CD4-positive, alpha-beta T cell treated with Interleukin-15 for 4 hours (primary cell): ENCODE results near the gene TP53INP2.
"Not testable (repeated sequence)": the region's sequence is repeated elsewhere in the genome, so short reads cannot be mapped to it uniquely, and the experiment has no call there.

Source experiments
- DNase-seq: peaks from one replicate; pipeline ENCODE4 v3.0.0-alpha.2; 2020; ENCODE audit warnings: low spot score

The TP53INP2 gene

GRCh38 chr20:34722560-34722959, 18.4 kb downstream of the TP53INP2 start:
- DNase-seq: not testable (repeated sequence)

- no peak for DNase-seq
Observed at GRCh38 chr20:34724172-34724571, 20.0 kb downstream of the TP53INP2 start.

GRCh38 chr20:34729416-34729815, 25.3 kb downstream of the TP53INP2 start:
- DNase-seq: no peak

DNA sequence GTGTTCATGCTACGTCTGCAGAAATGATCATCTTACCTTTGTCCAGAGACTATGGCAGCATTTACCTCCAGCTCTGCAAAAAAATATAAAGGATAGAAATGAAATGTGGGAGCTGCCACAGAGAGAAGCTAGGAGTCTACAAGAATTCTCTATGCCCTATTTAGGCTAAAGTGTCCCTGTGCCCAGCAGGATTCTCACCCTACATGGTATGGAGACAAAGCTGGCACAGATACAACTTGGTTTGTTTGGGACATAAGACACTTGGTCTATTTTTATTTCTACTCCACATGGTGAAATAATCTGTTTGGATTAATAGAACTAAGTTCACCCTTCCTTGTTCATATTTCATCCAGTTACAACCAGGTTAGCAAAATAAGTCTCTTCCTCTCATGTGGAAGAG, 28.4 kb downstream of the TP53INP2 start:
- no peak for DNase-seq

GRCh38 chr20:34736106-34736735, 32.1 kb downstream of the TP53INP2 start:
- no peak for DNase-seq

- no peak for DNase-seq
Observed at GRCh38 chr20:34743039-34743438, 38.9 kb downstream of the TP53INP2 start.

DNA sequence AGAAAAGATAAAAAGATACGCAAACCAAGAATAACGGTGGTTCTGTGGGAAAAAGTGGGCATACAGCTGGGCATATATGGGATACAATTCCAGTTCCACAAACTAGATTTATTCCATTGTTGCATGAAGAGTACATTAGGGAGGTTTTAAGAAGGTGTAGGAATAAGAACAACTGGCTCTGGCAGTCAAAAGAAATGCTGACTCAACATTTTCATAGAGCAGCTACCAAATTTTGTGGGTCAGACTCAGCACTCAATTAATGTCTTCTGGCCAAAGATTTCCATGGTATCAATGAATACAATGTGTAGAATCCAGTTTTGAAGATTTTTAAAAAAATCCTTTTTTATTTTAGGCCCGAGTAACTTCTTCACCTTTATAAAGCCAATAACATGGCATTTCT, 40.2 kb downstream of the TP53INP2 start:
- no peak for DNase-seq

GRCh38 chr20:34744847-34745246, 40.7 kb downstream of the TP53INP2 start:
- no peak for DNase-seq

DNA sequence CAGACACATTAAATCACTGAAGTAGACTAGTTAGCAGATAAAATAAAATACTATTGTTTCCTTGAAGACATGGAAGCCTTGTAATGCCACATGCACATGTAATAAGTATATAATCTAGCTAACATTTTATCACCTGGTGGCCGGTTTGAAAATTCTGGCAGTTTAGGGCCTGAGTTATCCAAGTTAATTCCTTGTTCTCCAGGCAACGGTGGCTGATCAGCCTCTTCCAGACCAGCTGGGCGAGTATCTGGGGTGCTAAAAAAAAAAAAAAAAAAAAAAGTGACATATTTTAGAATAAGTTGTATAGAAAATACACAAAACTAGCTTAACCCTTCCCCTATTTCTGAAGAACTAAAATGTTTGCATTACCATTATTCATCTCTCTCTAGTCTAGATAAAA, 42.5 kb downstream of the TP53INP2 start:
- no peak for DNase-seq

DNA sequence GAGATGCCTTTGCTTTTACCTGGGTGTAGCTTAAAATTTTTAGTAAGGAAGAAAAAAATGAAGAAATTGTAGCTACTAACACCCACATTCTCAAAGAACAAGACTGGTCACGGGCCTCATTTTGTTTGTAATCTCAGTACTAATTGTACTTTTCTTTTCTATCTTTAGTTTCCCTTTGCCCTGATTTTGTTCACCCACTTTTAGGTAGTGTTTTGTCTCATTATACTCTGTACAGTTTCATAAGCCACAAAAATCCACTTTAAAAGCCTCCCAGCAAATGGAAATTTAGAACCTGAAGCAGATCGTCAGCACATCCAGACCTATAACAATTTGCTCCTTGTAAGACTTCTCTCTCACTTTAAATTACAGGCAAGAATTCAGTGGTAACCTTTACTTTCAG, 43.3 kb downstream of the TP53INP2 start:
- no peak for DNase-seq

DNA sequence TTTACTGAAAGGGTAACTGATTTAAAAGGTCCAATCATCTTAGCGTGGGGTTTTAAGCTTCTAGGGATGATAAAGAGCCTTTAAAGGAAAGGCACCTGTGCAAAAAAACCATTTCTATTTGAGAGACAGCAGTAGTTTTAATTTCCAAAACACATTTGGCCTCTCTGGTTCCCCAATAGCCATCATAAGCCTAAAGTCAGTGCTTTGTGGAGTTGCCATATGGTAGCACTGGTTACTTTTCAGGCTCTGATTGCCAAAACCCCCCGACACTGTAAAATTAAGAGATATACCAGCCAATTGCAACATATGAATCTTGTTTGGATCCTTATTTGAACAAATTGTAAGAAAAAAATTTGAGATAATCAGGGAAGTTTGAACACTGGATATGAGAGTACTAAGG, 44.6 kb downstream of the TP53INP2 start:
- DNase-seq: no peak

DNA sequence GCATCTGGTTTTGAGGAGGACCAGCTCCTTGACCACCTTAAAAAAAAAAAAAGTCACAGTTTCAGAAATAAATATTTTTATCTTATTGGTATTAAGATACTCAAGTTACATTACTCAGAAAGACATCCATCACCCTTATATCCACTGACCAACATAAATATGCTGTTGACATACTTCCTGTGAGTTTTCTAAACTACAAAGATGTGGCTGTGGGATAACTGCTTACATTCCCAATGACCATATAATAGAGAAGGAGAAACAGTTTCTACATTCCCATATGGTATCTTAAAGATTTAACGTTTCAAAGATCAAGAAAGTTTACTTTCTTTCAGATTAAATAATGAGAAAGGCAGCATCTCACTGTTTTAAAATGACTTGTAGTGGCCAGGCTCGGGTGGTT, 46.3 kb downstream of the TP53INP2 start:
- no peak for DNase-seq

DNA sequence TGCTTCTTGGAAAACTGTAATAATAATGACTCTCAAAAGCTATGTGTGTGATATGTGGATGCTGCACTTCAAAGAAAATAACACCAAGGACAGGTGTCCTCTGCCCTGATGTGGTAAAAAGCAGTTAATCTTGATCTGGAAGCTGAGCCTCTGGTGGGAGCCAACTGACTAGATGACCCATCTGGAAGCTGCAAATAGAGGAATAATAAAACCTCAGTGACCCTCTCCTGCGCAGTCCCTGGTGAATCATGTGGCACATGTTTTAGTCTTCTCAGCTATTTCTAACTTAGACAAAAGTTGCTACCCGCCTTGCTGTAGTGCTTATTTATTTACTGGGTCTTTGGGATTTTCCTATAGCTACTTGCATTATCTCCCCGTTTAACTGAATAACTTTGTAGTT, 47.3 kb downstream of the TP53INP2 start:
- no peak for DNase-seq

DNA sequence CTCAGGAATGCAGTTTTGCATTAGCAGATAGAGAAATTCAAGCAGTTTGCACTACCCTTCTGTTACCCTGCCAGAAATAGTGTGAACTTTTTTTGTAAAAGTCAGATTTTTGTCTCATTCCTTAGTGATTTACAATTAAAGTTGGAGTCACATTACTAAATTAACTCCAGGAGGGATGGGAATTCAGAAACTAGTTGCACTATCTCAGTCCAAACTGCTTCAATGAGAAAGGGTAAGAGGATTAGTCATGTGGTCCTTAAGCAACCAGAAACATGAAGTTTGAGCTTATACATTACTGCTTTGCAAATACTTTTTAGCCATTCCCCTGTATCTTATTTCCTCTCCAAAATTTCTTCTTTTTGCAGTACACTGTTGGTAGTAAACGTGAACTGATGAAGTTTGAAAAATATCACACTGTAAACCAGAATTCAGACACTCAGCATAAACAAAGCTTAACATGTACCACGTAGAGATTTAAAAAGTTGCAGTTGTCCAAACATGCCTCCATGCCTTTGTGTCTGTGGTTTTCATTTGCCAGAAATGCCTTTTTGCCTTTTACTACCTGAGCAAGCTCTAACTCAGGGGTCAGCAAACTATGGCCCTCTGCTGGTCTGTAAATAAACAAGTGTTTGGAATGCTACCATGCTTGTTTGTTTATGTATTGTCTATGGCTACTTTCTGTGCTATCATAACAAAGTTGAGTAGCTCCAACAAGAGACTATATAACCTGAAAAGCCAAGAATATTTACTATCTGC, 49.7 kb downstream of the TP53INP2 start:
- DNase-seq: no peak

DNA sequence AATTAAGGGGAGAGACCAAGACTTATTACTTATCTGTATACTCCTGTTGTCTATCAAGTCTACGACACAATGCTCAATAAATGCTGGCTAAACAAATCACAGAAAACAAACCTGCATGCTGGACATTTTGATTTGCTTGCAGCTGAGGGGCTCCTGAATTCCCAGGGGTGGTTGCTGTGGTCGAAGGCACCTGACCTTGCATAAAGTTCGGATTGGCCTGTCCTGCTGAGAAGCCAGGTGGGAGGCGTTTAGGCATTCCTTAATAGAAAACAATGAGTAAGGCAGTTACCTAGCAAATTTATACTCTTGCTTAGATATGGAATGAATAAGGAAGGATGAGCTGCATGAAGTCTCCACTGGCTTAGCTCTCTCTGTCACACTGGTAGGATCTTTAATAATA, 50.5 kb downstream of the TP53INP2 start:
- no peak for DNase-seq

GRCh38 chr20:34755367-34755766, 51.2 kb downstream of the TP53INP2 start:
- no peak for DNase-seq

DNA sequence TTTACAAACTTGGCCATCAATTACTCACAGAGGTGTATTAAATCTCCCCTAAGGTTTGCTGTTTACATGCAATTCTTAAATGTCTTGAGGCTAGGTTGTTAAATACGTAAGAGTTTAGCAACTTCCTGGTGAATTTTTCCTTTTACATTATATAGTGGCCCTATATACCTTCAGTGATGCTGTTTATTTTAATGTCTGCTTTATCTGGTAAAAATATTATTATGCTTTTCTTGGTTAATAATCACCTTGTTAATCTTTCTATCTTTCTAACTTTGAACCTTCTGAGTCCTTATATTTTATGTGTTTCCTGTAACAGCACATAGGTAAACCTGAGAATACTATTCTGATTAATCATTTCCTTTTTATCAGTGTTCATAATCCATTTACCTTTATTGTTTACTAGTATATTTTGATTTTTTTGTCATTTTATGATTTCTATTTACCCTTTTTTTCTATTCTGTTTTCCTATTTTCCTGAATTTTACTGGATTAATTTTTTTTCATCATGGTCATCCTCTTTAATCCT, 57.9 kb downstream of the TP53INP2 start:
- DNase-seq: no peak
